ENCODE measurements around the gene HRH3.

DNA sequence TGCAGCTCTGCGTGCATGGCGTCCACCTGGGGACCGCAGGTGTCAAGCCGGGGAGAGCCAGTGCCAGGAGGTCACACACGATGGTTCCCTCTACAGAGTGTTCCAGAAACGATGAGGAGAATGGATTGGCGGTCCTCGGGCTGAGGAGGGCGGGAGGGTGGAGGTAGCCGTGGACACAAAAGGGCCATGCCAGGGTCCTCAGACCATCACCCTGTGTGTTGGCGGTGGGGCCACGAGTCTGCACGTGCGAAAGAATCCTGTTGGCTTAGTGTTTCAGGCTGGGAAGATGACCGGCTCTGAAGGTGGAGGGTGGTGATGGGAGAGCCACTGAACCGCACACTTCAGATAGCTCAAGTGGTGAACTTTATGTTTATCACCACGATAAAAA, 13.7 kb downstream of the HRH3 start:
- TF ChIP-seq CTCF (IDR thresholded peaks at IDR 0.05): no peak
- no peak for TF ChIP-seq EP300 (IDR thresholded peaks at IDR 0.05; ENCODE audit: low read depth)
- TF ChIP-seq POLR2AphosphoS5 (IDR thresholded peaks at IDR 0.05): no peak

Data from transverse colon (tissue), 4 donors.